IMR-90 (cell line): ENCODE results near the gene PRMT2. TPM values are rescaled to one million over a fixed set of nuclear protein-coding genes. Genes with fewer than 3 reads are reported as not detected.

ENCODE experiments used
- ATAC-seq: fragments of 200-7000 bp; cut with Tn5 transposase; 2 replicates; pipeline ENCODE4 v1.9.1; 2020; ENCODE audit warnings: low read depth, mild to moderate bottlenecking, moderate library complexity
- BruUV-seq: library from RNA; stranded (reverse); fragments of 400-500 nt; replicated peaks from 2 replicates; lab custom pipeline; 2021; lab: Mats Ljungman, UMichigan
- CTCF ChIA-PET: fragments of 300-600 bp; formaldehyde crosslinking; extraction: SDS; loops from one replicate; lab custom pipeline; 2021; ENCODE audit warnings: antibody characterized with exemption; lab: Yijun Ruan, JAX
- POLR2A ChIA-PET: fragments of 300-600 bp; sonication (Branson Sonifier 250); formaldehyde crosslinking; loops from one replicate; lab custom pipeline; 2022; ENCODE audit warnings: antibody characterized with exemption; ENCODE audit not compliant: unreplicated experiment; lab: Charles Lee
- DNase-seq: peaks from one replicate; pipeline ENCODE4 v3.0.0; 2013
- H2AFZ ChIP-seq: replicated peaks from 2 replicates; pipeline ENCODE3; 2013; ENCODE audit warnings: low read length, mild to moderate bottlenecking; ENCODE audit not compliant: poor library complexity
- H2AK5ac ChIP-seq: 2 replicates; pipeline ENCODE4 v1.6.1; 2013; ENCODE audit warnings: low read depth, low read length, inconsistent platforms
- H2AK9ac ChIP-seq: replicated peaks from 2 replicates; pipeline ENCODE3; 2013; ENCODE audit warnings: mild to moderate bottlenecking, low read depth, low read length, moderate library complexity; ENCODE audit not compliant: poor library complexity
- H2BK120ac ChIP-seq: 2 replicates; pipeline ENCODE4 v1.6.1; 2013; ENCODE audit warnings: low read depth, low read length, inconsistent platforms
- H2BK15ac ChIP-seq: 3 replicates; pipeline ENCODE4 v1.6.1; 2013; ENCODE audit warnings: low read depth, low read length, inconsistent platforms
- H2BK20ac ChIP-seq: 2 replicates; pipeline ENCODE4 v1.6.1; 2013; ENCODE audit warnings: low read depth, mild to moderate bottlenecking, inconsistent platforms, low read length, moderate library complexity
- H2BK5ac ChIP-seq: 2 replicates; pipeline ENCODE4 v1.6.1; 2013; ENCODE audit warnings: mild to moderate bottlenecking, low read depth, low read length, inconsistent platforms; ENCODE audit not compliant: poor library complexity, severe bottlenecking
- H3K14ac ChIP-seq: replicated peaks from 2 replicates; pipeline ENCODE4 v1.6.1; 2013; ENCODE audit warnings: low read depth, low read length, inconsistent platforms
- H3K18ac ChIP-seq: 2 replicates; pipeline ENCODE4 v1.6.1; 2013; ENCODE audit warnings: low read depth, low read length, control low read depth
- H3K23ac ChIP-seq: 2 replicates; pipeline ENCODE4 v1.6.1; 2013; ENCODE audit warnings: low read depth, low read length, inconsistent platforms
- H3K27ac ChIP-seq: 2 replicates; pipeline ENCODE4 v1.5.1; 2013; ENCODE audit warnings: mild to moderate bottlenecking, control low read depth, low read length; ENCODE audit not compliant: insufficient read depth
- H3K27me3 ChIP-seq: 2 replicates; pipeline ENCODE4 v1.6.1; 2013; ENCODE audit warnings: low read length; ENCODE audit not compliant: control insufficient read depth, insufficient read depth
- H3K36me3 ChIP-seq: 2 replicates; pipeline ENCODE4 v1.6.1; 2013; ENCODE audit warnings: low read length, mixed read lengths; ENCODE audit not compliant: control insufficient read depth, insufficient read depth
- H3K4ac ChIP-seq: 2 replicates; pipeline ENCODE4 v1.6.1; 2013; ENCODE audit warnings: low read depth, low read length, inconsistent platforms
- H3K4me1 ChIP-seq: 2 replicates; pipeline ENCODE4 v1.6.1; 2013; ENCODE audit warnings: low read length, mixed read lengths; ENCODE audit not compliant: control insufficient read depth, insufficient read depth
- H3K4me2 ChIP-seq: 2 replicates; pipeline ENCODE4 v1.6.1; 2013; ENCODE audit warnings: low read depth, mild to moderate bottlenecking, control low read depth, low read length, moderate library complexity
- H3K4me3 ChIP-seq: 2 replicates; pipeline ENCODE4 v1.5.1; 2013; ENCODE audit warnings: low read depth, mild to moderate bottlenecking, control low read depth, low read length, moderate library complexity; ENCODE audit not compliant: insufficient read depth
- H3K56ac ChIP-seq: 2 replicates; pipeline ENCODE4 v1.6.1; 2013; ENCODE audit warnings: low read length, inconsistent platforms; ENCODE audit not compliant: insufficient read depth; ENCODE audit errors: extremely low read depth
- H3K79me1 ChIP-seq, 2 experiments: 2 replicates each; pipeline ENCODE4 v1.6.1; 2013; ENCODE audit warnings: low read length in 2 of 2, inconsistent platforms in 1 of 2, low read depth in 1 of 2
- H3K9ac ChIP-seq: 2 replicates; pipeline ENCODE4 v1.6.1; 2013; ENCODE audit warnings: low read depth, low read length, control low read depth
- H3K9me1 ChIP-seq: 2 replicates; pipeline ENCODE4 v1.6.1; 2013; ENCODE audit warnings: low read length, inconsistent platforms; ENCODE audit not compliant: insufficient read depth
- H3K9me3 ChIP-seq: 2 replicates; pipeline ENCODE4 v1.6.1; 2013; ENCODE audit warnings: low read length; ENCODE audit not compliant: control insufficient read depth, insufficient read depth
- H4K20me1 ChIP-seq: 2 replicates; pipeline ENCODE4 v1.6.1; 2013; ENCODE audit warnings: low read length, inconsistent platforms; ENCODE audit not compliant: insufficient read depth
- H4K5ac ChIP-seq: 2 replicates; pipeline ENCODE4 v1.6.1; 2013; ENCODE audit warnings: mild to moderate bottlenecking, low read depth, low read length, control low read depth
- H4K8ac ChIP-seq, 2 experiments: 2 replicates each; pipeline ENCODE4 v1.6.1; 2013; ENCODE audit warnings: low read depth in 2 of 2, low read length in 2 of 2, control low read depth in 1 of 2, inconsistent platforms in 1 of 2
- H4K91ac ChIP-seq: 2 replicates; pipeline ENCODE4 v1.6.1; 2013; ENCODE audit warnings: low read depth, low read length, inconsistent platforms; ENCODE audit not compliant: insufficient read depth
- BHLHE40 ChIP-seq: fragments of 150-350 bp; IDR thresholded peaks from 2 replicates; pipeline ENCODE4 v1.6.1; 2016; ENCODE audit warnings: mild to moderate bottlenecking, low read depth, low read length
- ELK1 ChIP-seq: fragments of 150-350 bp; IDR thresholded peaks from 2 replicates; pipeline ENCODE4 v1.6.1; 2016; ENCODE audit warnings: low read depth, mild to moderate bottlenecking, low read length, moderate library complexity, borderline replicate concordance
- MAFK ChIP-seq: IDR thresholded peaks from 2 replicates; pipeline ENCODE4 v1.6.1; 2012; ENCODE audit warnings: low read depth, low read length, improper control_type of control experiment
- MXI1 ChIP-seq: IDR thresholded peaks from 2 replicates; pipeline ENCODE4 v1.6.1; 2012; ENCODE audit warnings: low read depth, mild to moderate bottlenecking, low read length, moderate library complexity, borderline replicate concordance
- NFE2L2 ChIP-seq: fragments of 150-350 bp; IDR thresholded peaks from 2 replicates; pipeline ENCODE4 v1.6.1; 2016; ENCODE audit warnings: low read depth, mild to moderate bottlenecking, low read length
- RAD21 ChIP-seq: IDR thresholded peaks from 2 replicates; pipeline ENCODE4 v1.6.1; 2012; ENCODE audit warnings: low read length, improper control_type of control experiment
- RCOR1 ChIP-seq: IDR thresholded peaks from 2 replicates; pipeline ENCODE4 v1.6.1; 2012; ENCODE audit warnings: mild to moderate bottlenecking, low read length, improper control_type of control experiment; ENCODE audit not compliant: insufficient replicate concordance
- RFX5 ChIP-seq: IDR thresholded peaks from 2 replicates; pipeline ENCODE4 v1.8.0; 2012; ENCODE audit warnings: low read depth, mild to moderate bottlenecking, low read length, moderate library complexity
- SMC3 ChIP-seq: fragments of 150-350 bp; IDR thresholded peaks from 2 replicates; pipeline ENCODE4 v1.6.1; 2016; ENCODE audit warnings: low read depth, mild to moderate bottlenecking, antibody characterized with exemption, low read length, moderate library complexity
- USF2 ChIP-seq: fragments of 150-350 bp; IDR thresholded peaks from 2 replicates; pipeline ENCODE4 v1.6.1; 2017; ENCODE audit warnings: mild to moderate bottlenecking, antibody characterized with exemption, low read length, low read depth
- WGBS, 2 experiments: methylation state at CpG; one replicate each; pipeline versions ENCODE4 v1.1.5 to v1.1.7; 2013; ENCODE audit warnings: missing lambda C conversion rate in 2 of 2; ENCODE audit not compliant: insufficient read length in 1 of 2; ENCODE audit errors: extremely low coverage in 2 of 2; 5-methylcytosine and 5-hydroxymethylcytosine counted together
- dilution Hi-C: fragments of 300-500 bp; cut with HindIII; formaldehyde crosslinking; loops from one replicate; pipeline ENCODE4 v1.14.3; 2018; ENCODE audit warnings: low sequenced_read_pairs; ENCODE audit not compliant: unreplicated experiment
- in situ Hi-C: fragments of 300-500 bp; cut with MboI; formaldehyde crosslinking; loops from 3 replicates; pipeline ENCODE4 v1.14.3; 2019; ENCODE audit warnings: low sequenced_read_pairs, inconsistent platforms, mixed read lengths
- intact Hi-C: fragments of 100-400 bp; cut with micrococcal nuclease; formaldehyde crosslinking; loops from 2 replicates; pipeline ENCODE4 v1.10.0; 2022
- polyA plus RNA-seq, 3 experiments: library from polyadenylated mRNA; depleted of rRNA; stranded (reverse); fragments of >200 nt; gene quantifications; 2 replicates each; pipeline ENCODE4 v1.2.3, GENCODE V29; 2012; ENCODE audit warnings: low replicate concordance in 1 of 3
- total RNA-seq: library from RNA; depleted of rRNA; stranded (reverse); fragments of >200 nt; gene quantifications from 2 replicates; pipeline ENCODE4 v1.2.3, GENCODE V29; 2012

PRMT2 gene
- total and polyA plus RNA-seq, 2 of the 4 experiments (the other 2 are of a cell fraction), result 126 to 159 TPM

- no peak for DNase-seq
- H2BK5ac ChIP-seq, result no peak overlapping the region
- no peak overlapping the region for H3K23ac ChIP-seq
- no TSS peak for BruUV-seq
- no peak overlapping the region for H2BK120ac ChIP-seq
- H2AFZ ChIP-seq, result no peak overlapping the region
- no peak overlapping the region for H2AK9ac ChIP-seq
- intact Hi-C loops (no loop called here), in situ Hi-C loops (no loop called here), dilution Hi-C loops (no loop called here)
- H3K9me1 ChIP-seq, result peaks cover 7% of the 10 kb centered on the region
- H3K27ac ChIP-seq, result no peak overlapping the region
- no peak overlapping the region for H3K9ac ChIP-seq
- H3K79me1 ChIP-seq, result peaks cover 31 to 33% of the 10 kb centered on the region in 2 experiments
- POLR2A ChIA-PET, result interaction anchor here (0.6 kb wide), 2 partner anchors 10 to 130 kb away, joined by 3 to 8 read pairs; no protein-coding TSS in a partner anchor
- H3K9me3 ChIP-seq, result peaks cover 2% of the 10 kb centered on the region
- no peak for ATAC-seq
- H4K91ac ChIP-seq, result no peak overlapping the region
- H3K56ac ChIP-seq, result no peak overlapping the region
- H3K4ac ChIP-seq, result no peak overlapping the region
- CTCF ChIA-PET, result no interaction called here
- WGBS, 2 experiments, result no CpG with 5 or more reads among the region's 1 CpG
- H4K8ac ChIP-seq, result no peak overlapping the region
- no peaks in the 10 kb centered on the region for H3K27me3 ChIP-seq
- no peak overlapping the region for H4K5ac ChIP-seq
- TF ChIP-seq SMC3, result no peak
- no peak for TF ChIP-seq MAFK
- no peak for TF ChIP-seq RAD21
- TF ChIP-seq MXI1, result no peak
- no peak for TF ChIP-seq RFX5
- TF ChIP-seq NFE2L2, result no peak
- TF ChIP-seq RCOR1, result no peak
- no peak for TF ChIP-seq USF2
- TF ChIP-seq BHLHE40, result no peak
- TF ChIP-seq ELK1, result no peak
- peaks cover 40% of the 10 kb centered on the region for H3K36me3 ChIP-seq
- peaks cover 7% of the 10 kb centered on the region; the same call in 1 of the 2 replicates for H4K20me1 ChIP-seq
- no peak overlapping the region for H2AK5ac ChIP-seq
- H3K4me1 ChIP-seq, result no peaks in the 10 kb centered on the region
- H2BK15ac ChIP-seq, result no peak overlapping the region
- H3K18ac ChIP-seq, result no peak overlapping the region
- no peak overlapping the region for H3K14ac ChIP-seq
- H3K4me3 ChIP-seq, result no peak overlapping the region
- no peak overlapping the region for H2BK20ac ChIP-seq
- no peak overlapping the region for H3K4me2 ChIP-seq
Measured at GRCh38 chr21:46656820-46657219, 21.3 kb downstream of the PRMT2 start.
